HEK293T (cell line): ENCODE data around the gene SLC25A4.

ENCODE experiments used
- ARNT ChIP-seq: fragments of 450-650 bp; IDR thresholded peaks from 2 replicates; pipeline ENCODE4 v1.6.1; 2017; ENCODE audit warnings: mild to moderate bottlenecking
- BHLHE40 ChIP-seq: fragments of 450-650 bp; IDR thresholded peaks from 2 replicates; pipeline ENCODE4 v1.6.1; 2016; ENCODE audit warnings: mild to moderate bottlenecking, moderate library complexity, borderline replicate concordance
- ELF4 ChIP-seq: fragments of 450-650 bp; IDR thresholded peaks from 2 replicates; pipeline ENCODE4 v1.6.1; 2017; ENCODE audit warnings: antibody characterized with exemption
- FOXA1 ChIP-seq: fragments of 450-650 bp; IDR thresholded peaks from 2 replicates; pipeline ENCODE4 v1.6.1; 2016; ENCODE audit warnings: mild to moderate bottlenecking
- FOXK2 ChIP-seq: fragments of 450-650 bp; IDR thresholded peaks from 2 replicates; pipeline ENCODE4 v1.6.1; 2016; ENCODE audit warnings: mild to moderate bottlenecking
- FOXM1 ChIP-seq: fragments of 450-650 bp; IDR thresholded peaks from 2 replicates; pipeline ENCODE4 v1.6.1; 2017; ENCODE audit warnings: mild to moderate bottlenecking, borderline replicate concordance
- LEF1 ChIP-seq: fragments of 450-650 bp; IDR thresholded peaks from 2 replicates; pipeline ENCODE4 v1.6.1; 2017; ENCODE audit warnings: mild to moderate bottlenecking, borderline replicate concordance
- NFRKB ChIP-seq: fragments of 450-650 bp; IDR thresholded peaks from 2 replicates; pipeline ENCODE4 v1.6.1; 2016; ENCODE audit warnings: mild to moderate bottlenecking, moderate library complexity
- PKNOX1 ChIP-seq: fragments of 450-650 bp; IDR thresholded peaks from 2 replicates; pipeline ENCODE4 v1.6.1; 2016
- SP1 ChIP-seq: fragments of 450-650 bp; IDR thresholded peaks from 2 replicates; pipeline ENCODE4 v1.6.1; 2017
- SUZ12 ChIP-seq: fragments of 450-650 bp; IDR thresholded peaks from 2 replicates; pipeline ENCODE4 v1.6.1; 2016; ENCODE audit warnings: mild to moderate bottlenecking
- TARDBP ChIP-seq: fragments of 450-650 bp; IDR thresholded peaks from 2 replicates; pipeline ENCODE4 v1.6.1; 2016
- ZNF384 ChIP-seq: fragments of 450-650 bp; IDR thresholded peaks from 2 replicates; pipeline ENCODE4 v1.6.1; 2016

DNA sequence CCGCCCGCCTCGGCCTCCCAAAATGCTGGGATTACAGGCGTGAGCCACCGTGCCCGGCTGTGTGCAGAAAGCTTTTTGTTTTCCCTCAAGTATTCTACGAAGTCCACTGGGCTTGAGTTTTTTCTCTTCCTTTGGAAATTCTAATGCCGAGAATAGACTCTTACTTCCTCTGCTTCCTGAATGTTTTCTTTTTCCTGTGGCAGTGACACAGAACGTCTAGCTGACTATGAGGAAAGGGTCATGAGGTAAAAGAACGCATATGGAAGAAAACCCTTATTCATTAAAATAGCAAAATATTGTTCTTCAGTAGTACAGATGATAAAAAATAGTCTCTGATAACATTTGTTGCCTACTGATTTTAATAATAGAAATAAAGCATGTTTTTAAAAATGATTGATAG lies 4.9 kb upstream of the SLC25A4 start:
- TF ChIP-seq SP1 (no peak), TARDBP (no peak), FOXM1 (no peak), ARNT (no peak), ELF4 (no peak), BHLHE40 (no peak), LEF1 (no peak), ZNF384 (no peak), FOXA1 (no peak), SUZ12 (no peak), FOXK2 (no peak), PKNOX1 (no peak), NFRKB (no peak)
